ENCODE data around the gene SOCS2. TPM values are rescaled to one million over a fixed set of nuclear protein-coding genes. Genes with fewer than 3 reads are reported as not detected.

SOCS2 gene
- total and polyA plus RNA-seq, 2 of the 8 experiments (the other 6 are each of a cell fraction or from before 2014, with no cell fraction given) = 14.5 to 18.0 TPM

- TF ChIP-seq MAFK (IDR thresholded peaks at IDR 0.05; ENCODE audit: low read depth, low read length) (0 out of 2 replicates have a peak, but pooled peaks have one; percentile 11), SIX5 (IDR thresholded peaks at IDR 0.05; ENCODE audit: low read depth, low read length) (no peak), POU5F1 (IDR thresholded peaks at IDR 0.05; ENCODE audit: low read depth, low read length) (no peak), RXRA (IDR thresholded peaks at IDR 0.05; ENCODE audit: insufficient read depth, low read depth, low read length) (no peak), HDAC2 (IDR thresholded peaks at IDR 0.05; ENCODE audit: borderline replicate concordance in 1 of 2, low read depth in 2 of 2, low read length in 2 of 2) (0 out of 4 replicates have a peak, but pooled peaks of 1 of the 2 experiments have one; percentile 33), CHD7 (IDR thresholded peaks at IDR 0.05; ENCODE audit: insufficient replicate concordance, low read length) (no peak), EP300 (IDR thresholded peaks at IDR 0.05; ENCODE audit: borderline replicate concordance in 1 of 2, low read depth in 2 of 2, low read length in 2 of 2) (peak in 1 of 2 experiments; percentile 28; a peak in 1 of 3 replicates), GABPA (IDR thresholded peaks at IDR 0.05; ENCODE audit: borderline replicate concordance, insufficient read depth, low read length) (no peak), ZNF274 (IDR thresholded peaks at IDR 0.05; ENCODE audit: borderline replicate concordance, extremely low read depth, low read length) (no peak), TAF1 (IDR thresholded peaks at IDR 0.05; ENCODE audit: low read depth, low read length) (no peak)
Measured at GRCh38 chr12:93616584-93617101, 44.2 kb downstream of the SOCS2 start (continued).
